Raji (cell line): ENCODE results near the gene PGLYRP4.

Source experiments
- POLR2A ChIP-seq: IDR thresholded peaks from 2 replicates; pipeline ENCODE4 v1.6.1; 2011; ENCODE audit warnings: low read depth, low read length, control low read depth; ENCODE audit not compliant: insufficient read depth

The PGLYRP4 gene

GRCh38 chr1:153389401-153389800, 40.8 kb upstream of the PGLYRP4 start:
- TF ChIP-seq POLR2A, result no peak

DNA sequence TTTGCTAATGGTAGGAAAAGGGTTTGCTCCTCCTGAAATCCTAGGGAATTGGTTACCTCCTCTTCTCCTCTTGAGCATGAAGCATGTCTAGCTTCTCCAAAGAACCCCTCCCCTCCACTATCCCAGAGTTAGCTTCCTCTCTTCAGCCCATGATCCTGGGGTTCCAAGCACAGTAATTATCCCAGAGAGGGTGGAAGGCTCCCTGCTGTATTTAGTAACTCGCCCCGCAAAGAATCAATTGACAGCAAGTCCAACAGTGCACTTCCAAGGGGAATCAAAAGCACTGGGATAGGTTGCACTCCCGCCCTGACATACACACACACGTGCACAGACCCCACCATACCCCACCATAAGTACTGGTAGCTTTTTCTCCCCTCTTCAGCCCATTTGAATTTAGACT, 39.1 kb upstream of the PGLYRP4 start:
- TF ChIP-seq POLR2A, result no peak

- TF ChIP-seq POLR2A, result no peak
Measured at GRCh38 chr1:153387001-153387400, 38.4 kb upstream of the PGLYRP4 start.

DNA sequence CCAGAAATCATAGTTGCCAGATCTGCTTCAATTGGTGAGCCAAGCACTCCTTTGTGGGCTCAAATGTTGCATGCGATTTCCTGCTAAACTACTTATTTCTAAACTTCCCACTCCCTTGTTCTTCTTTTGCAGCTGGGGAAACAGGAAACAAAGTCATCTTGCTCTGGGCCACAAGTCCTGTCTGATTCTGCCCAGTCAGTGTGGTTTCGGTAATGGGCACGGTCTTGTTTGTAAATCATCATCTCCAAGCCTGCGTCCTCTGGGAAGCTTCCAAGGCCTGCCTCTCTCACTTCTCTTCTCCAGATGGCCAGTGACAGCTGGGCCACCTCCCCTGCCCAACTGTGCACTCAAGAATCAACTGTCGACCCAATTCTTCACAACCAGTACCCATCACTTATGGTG, 37.9 kb upstream of the PGLYRP4 start:
- no peak for TF ChIP-seq POLR2A

GRCh38 chr1:153384958-153385580, 36.4 kb upstream of the PGLYRP4 start:
- no peak for TF ChIP-seq POLR2A

GRCh38 chr1:153380711-153381110, 32.1 kb upstream of the PGLYRP4 start:
- no peak for TF ChIP-seq POLR2A

DNA sequence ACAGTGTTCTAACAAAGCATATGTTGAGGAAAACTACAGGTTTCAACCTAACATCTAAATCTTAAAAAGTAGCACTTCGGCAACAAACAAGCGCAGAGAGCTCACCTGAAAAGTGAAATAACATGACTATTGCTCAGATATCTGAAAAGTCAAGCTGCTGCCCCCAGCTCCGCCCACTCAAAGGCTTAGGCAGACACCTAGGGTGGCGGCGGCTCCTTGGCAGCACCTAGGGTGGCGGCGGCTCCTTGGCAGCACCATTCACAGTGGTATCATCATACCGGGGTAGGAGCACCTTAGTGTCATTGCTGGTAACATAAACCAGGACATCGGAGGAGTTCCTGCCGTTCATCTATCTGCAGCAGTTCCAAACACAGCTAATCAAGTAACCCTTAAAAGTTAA, 30.9 kb upstream of the PGLYRP4 start:
- TF ChIP-seq POLR2A, result no peak

GRCh38 chr1:153375511-153375910, 26.9 kb upstream of the PGLYRP4 start, which contains the start of gene S100A12:
Gene S100A12 (minus strand): TSS chr1:153375621. CDS start chr1:153374592, 1,029 bp downstream.
- no peak for TF ChIP-seq POLR2A

GRCh38 chr1:153374071-153374470, 25.4 kb upstream of the PGLYRP4 start:
- TF ChIP-seq POLR2A, result no peak

GRCh38 chr1:153372571-153372970, 23.9 kb upstream of the PGLYRP4 start:
- TF ChIP-seq POLR2A, result no peak

- no peak for TF ChIP-seq POLR2A
Measured at GRCh38 chr1:153371231-153371630, 22.6 kb upstream of the PGLYRP4 start.

DNA sequence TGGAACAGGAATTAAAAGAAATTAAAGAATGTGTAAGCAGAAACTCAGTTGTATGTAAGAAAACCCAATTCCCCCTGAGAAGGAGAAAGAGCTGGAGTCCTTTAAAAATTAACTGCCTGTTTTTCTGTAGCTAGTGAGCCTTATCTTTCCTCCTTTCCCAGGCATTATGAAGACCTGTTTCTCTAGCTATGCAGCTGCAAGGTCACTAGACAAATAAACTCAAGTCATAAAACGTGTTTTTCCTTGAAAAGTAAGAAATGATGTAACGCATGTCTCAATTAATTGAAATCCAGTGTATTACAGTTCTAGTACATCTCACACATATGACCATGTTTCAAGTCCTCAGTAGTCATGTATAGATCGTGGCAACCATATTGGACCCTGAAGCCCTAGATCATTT, 21.5 kb upstream of the PGLYRP4 start:
- TF ChIP-seq POLR2A, result no peak

DNA sequence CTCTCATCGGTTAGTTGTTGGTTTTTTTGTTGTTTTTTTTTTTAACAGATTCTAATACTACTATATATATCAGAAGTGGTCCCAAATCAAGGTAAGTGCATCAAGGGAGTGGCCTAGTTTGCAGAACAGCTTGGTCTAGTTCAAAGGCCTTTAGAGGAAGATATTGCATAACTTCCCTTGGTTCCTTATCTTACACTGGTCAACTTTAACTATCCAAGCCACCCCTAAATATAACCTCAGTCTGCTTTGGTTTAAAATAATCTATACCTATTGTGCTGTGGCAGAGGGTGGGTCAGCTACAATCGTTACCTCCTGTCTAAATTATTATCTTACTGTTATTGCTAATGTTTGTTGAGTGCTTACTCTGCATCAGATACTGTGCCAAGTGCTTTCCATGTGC, 19.9 kb upstream of the PGLYRP4 start:
- TF ChIP-seq POLR2A, result no peak

DNA sequence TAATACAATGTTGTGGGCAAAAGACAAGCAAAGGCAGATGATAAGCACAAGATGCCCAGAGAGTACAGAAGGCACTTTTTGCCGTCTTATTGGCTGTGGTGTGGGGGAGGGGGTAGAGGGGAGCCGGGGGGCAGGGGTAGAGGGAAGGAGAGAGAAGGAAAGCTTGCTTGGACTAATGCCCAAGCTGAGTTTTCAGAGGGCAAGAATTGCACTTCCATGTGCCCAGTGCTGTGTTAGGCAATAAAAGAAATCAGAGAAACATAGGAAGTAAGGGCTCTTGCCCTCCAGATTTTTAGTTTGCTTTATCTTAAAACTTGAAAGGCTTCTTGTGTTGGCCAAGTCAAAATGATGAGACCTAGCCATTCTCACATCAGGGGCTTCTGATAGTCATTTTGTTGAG, 18.4 kb upstream of the PGLYRP4 start:
- TF ChIP-seq POLR2A, result no peak

- no peak for TF ChIP-seq POLR2A
Measured at GRCh38 chr1:153366261-153366660, 17.6 kb upstream of the PGLYRP4 start.

DNA sequence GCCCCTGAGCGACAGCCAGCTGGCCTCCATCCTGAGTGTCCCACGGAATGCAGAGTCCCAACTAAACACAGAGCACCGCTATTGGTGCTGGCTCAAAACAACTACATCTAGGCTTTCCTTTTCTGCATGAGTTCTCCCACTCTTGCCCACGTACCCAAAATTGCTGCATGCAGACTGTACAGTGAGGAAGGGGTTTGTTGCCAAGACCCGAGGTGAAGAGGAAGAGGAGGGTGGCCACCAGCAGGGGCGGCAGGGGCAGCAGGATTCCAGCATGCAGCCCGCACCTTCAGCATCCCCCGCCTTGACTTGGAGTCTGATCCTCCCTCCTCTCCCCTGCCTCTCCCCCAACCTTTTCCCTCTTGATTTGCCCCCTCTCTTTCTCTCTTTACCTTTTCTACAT, 17.1 kb upstream of the PGLYRP4 start:
- TF ChIP-seq POLR2A, result no peak
